Endodermal cell (in vitro differentiated cells): Measurements from ENCODE around the gene JMJD1C. TPM values are rescaled to one million over a fixed set of nuclear protein-coding genes. Genes with fewer than 3 reads are reported as not detected.

Source experiments
- DNase-seq: peaks from one replicate; pipeline ENCODE4 v3.0.0-alpha.2; 2017
- H3K27ac ChIP-seq: 2 replicates; pipeline ENCODE4 v1.5.1; 2013; ENCODE audit warnings: mild to moderate bottlenecking, low read depth, low read length, moderate library complexity
- H3K27me3 ChIP-seq: 2 replicates; pipeline ENCODE4 v1.6.1; 2013; ENCODE audit warnings: mild to moderate bottlenecking, low read length, moderate library complexity; ENCODE audit not compliant: insufficient read depth, control insufficient read depth, poor library complexity, severe bottlenecking
- H3K36me3 ChIP-seq: 2 replicates; pipeline ENCODE4 v1.7.0; 2013; ENCODE audit warnings: mild to moderate bottlenecking, low read length, moderate library complexity; ENCODE audit not compliant: control insufficient read depth, insufficient read depth
- H3K4me1 ChIP-seq: one replicate; pipeline ENCODE4 v1.7.0; 2013; ENCODE audit warnings: low read length; ENCODE audit not compliant: control insufficient read depth, insufficient read depth
- H3K4me3 ChIP-seq: 2 replicates; pipeline ENCODE4 v1.5.1; 2013; ENCODE audit warnings: mild to moderate bottlenecking, low read length, moderate library complexity
- H3K9ac ChIP-seq: 2 replicates; pipeline ENCODE4 v1.6.1; 2013; ENCODE audit warnings: mild to moderate bottlenecking, low read length, moderate library complexity; ENCODE audit not compliant: poor library complexity, severe bottlenecking; ENCODE audit errors: extremely low read depth
- H3K9me3 ChIP-seq: 2 replicates; pipeline ENCODE4 v1.6.1; 2013; ENCODE audit warnings: mild to moderate bottlenecking, low read length, moderate library complexity; ENCODE audit not compliant: control insufficient read depth
- H3K27ac Mint-ChIP-seq: 2 replicates; pipeline ENCODE4 v1.8.0; 2020; ENCODE audit warnings: mixed read lengths
- H3K27me3 Mint-ChIP-seq: 2 replicates; pipeline ENCODE4 v1.8.0; 2021; ENCODE audit warnings: mild to moderate bottlenecking, mixed read lengths; ENCODE audit not compliant: insufficient read depth
- H3K36me3 Mint-ChIP-seq: 2 replicates; pipeline ENCODE4 v1.8.0; 2020; ENCODE audit warnings: low read depth, mixed read lengths
- H3K4me1 Mint-ChIP-seq: 2 replicates; pipeline ENCODE4 v1.8.0; 2020; ENCODE audit warnings: mixed read lengths
- H3K4me3 Mint-ChIP-seq: 2 replicates; pipeline ENCODE4 v1.8.0; 2020; ENCODE audit warnings: mild to moderate bottlenecking, moderate library complexity, mixed read lengths
- H3K9me3 Mint-ChIP-seq: 2 replicates; pipeline ENCODE4 v1.8.0; 2020; ENCODE audit warnings: mild to moderate bottlenecking, mixed read lengths
- WGBS, 2 experiments: methylation state at CpG; one replicate each; pipeline versions ENCODE4 v1.1.5 to v1.1.7; 2013; ENCODE audit warnings: missing lambda C conversion rate in 2 of 2, mixed read lengths in 1 of 2; ENCODE audit not compliant: insufficient coverage in 1 of 2, insufficient read length in 1 of 2; 5-methylcytosine and 5-hydroxymethylcytosine counted together
- total RNA-seq, 2 donors: library from RNA; stranded (reverse); fragmentation: NEBNext Ultra II Directional in 1 of 2; extraction: Animal tissue kit (Norgen Biotek cat#: 25700) in 1 of 2; gene quantifications; 2 replicates in 1 of 2; 3 replicates in 1 of 2; pipeline ENCODE4 v1.2.1, GENCODE V29; 2021
- TF ChIP-seq, protein P1 (sequence below): fragments of 200-600 bp; sonication (generic); conservative IDR thresholded peaks from 2 replicates; pipeline ENCODE4 v1.5.0; 2021; ENCODE audit warnings: antibody characterized with exemption, mild to moderate bottlenecking

JMJD1C gene
- total RNA-seq, 2 donors from 2014 or later, result 91.3 to 114 TPM

DNA sequence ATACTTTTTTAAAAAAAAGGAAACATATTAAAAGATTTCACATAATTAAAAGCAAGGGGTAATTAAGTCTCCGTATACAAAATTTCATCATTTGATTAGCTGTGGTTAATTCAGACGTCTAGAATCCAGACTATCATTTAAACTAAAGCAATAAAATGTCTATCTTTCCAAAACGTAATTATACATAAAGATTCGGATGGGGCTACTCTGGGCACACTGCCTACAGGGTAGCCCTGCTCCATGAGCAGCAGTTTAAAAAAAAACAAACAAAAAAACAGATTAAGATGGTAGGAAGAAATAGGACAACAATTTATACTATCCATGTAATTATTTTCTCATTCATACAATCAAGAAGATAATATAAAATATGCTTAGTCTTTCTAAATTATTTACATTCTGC, 236.6 kb downstream of the JMJD1C start:
- no peak overlapping the region for H3K27ac Mint-ChIP-seq
- H3K27me3 Mint-ChIP-seq, result no peaks in the 10 kb centered on the region
- H3K4me3 ChIP-seq, result no peak overlapping the region
- H3K4me3 Mint-ChIP-seq, result no peak overlapping the region
- TF ChIP-seq, protein P1, sequence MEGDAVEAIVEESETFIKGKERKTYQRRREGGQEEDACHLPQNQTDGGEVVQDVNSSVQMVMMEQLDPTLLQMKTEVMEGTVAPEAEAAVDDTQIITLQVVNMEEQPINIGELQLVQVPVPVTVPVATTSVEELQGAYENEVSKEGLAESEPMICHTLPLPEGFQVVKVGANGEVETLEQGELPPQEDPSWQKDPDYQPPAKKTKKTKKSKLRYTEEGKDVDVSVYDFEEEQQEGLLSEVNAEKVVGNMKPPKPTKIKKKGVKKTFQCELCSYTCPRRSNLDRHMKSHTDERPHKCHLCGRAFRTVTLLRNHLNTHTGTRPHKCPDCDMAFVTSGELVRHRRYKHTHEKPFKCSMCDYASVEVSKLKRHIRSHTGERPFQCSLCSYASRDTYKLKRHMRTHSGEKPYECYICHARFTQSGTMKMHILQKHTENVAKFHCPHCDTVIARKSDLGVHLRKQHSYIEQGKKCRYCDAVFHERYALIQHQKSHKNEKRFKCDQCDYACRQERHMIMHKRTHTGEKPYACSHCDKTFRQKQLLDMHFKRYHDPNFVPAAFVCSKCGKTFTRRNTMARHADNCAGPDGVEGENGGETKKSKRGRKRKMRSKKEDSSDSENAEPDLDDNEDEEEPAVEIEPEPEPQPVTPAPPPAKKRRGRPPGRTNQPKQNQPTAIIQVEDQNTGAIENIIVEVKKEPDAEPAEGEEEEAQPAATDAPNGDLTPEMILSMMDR, result no peak
- H3K36me3 ChIP-seq, result peaks cover 7% of the 10 kb centered on the region
- no peaks in the 10 kb centered on the region for H3K27me3 ChIP-seq
- no peaks in the 10 kb centered on the region for H3K9me3 Mint-ChIP-seq
- DNase-seq, result no peak
- no peaks in the 10 kb centered on the region for H3K4me1 Mint-ChIP-seq
- no peak overlapping the region for H3K27ac ChIP-seq
- peaks cover 18% of the 10 kb centered on the region for H3K36me3 Mint-ChIP-seq
- no peaks in the 10 kb centered on the region for H3K4me1 ChIP-seq
- no peaks in the 10 kb centered on the region for H3K9me3 ChIP-seq
- WGBS, 2 experiments, result 92 to 94% methylated on average over 2 to 4 of the region's 4 CpGs
- H3K9ac ChIP-seq, result no peak overlapping the region

DNA sequence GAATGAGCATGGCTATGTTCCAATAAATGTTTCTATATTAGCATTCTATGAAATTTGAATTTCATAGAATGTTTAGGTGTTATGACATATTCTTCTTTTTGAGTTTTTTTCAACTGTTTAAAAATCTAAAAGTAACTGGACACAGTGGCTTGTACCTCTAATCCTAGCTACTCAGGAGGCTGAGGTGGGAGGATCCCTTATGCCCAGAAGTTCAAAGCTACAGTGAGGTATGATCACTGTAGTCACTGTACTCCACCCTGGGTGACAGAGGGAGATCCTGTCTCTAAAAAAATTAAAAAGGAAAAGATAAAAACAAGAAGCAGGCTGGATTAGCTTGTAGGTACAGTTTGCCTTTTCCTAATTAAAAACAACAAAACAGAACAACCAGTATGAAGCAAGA, 237.5 kb downstream of the JMJD1C start:
- Histone ChIP-seq H3K27ac (no peak overlapping the region), H3K9me3 (no peaks in the 10 kb centered on the region), H3K36me3 (peaks cover 6% of the 10 kb centered on the region), H3K27me3 (no peaks in the 10 kb centered on the region), H3K4me3 (no peak overlapping the region), H3K4me1 (no peaks in the 10 kb centered on the region), H3K9ac (no peak overlapping the region)
- Mint-ChIP-seq H3K4me3 (no peak overlapping the region), H3K4me1 (no peaks in the 10 kb centered on the region), H3K27me3 (no peaks in the 10 kb centered on the region), H3K36me3 (peaks cover 18% of the 10 kb centered on the region), H3K27ac (no peak overlapping the region), H3K9me3 (no peaks in the 10 kb centered on the region)
- DNase-seq, result no peak
- TF ChIP-seq, protein P1, result no peak

GRCh38 chr10:63227207-63227895, 238.4 kb downstream of the JMJD1C start:
- H3K27ac Mint-ChIP-seq, result no peak overlapping the region
- no peaks in the 10 kb centered on the region for H3K9me3 Mint-ChIP-seq
- H3K4me1 ChIP-seq, result no peaks in the 10 kb centered on the region
- H3K27me3 Mint-ChIP-seq, result no peaks in the 10 kb centered on the region
- H3K27me3 ChIP-seq, result no peaks in the 10 kb centered on the region
- no peak overlapping the region for H3K4me3 Mint-ChIP-seq
- peaks cover 4% of the 10 kb centered on the region for H3K36me3 ChIP-seq
- H3K4me1 Mint-ChIP-seq, result no peaks in the 10 kb centered on the region
- no peak for DNase-seq
- no peaks in the 10 kb centered on the region for H3K9me3 ChIP-seq
- H3K27ac ChIP-seq, result no peak overlapping the region
- H3K9ac ChIP-seq, result no peak overlapping the region
- peaks cover 19% of the 10 kb centered on the region for H3K36me3 Mint-ChIP-seq
- 93 to 100% methylated on average over 2 to 3 of the region's 3 CpGs for WGBS, 2 experiments
- no peak overlapping the region for H3K4me3 ChIP-seq
- TF ChIP-seq, protein P1, result no peak
